ENCODE data around the gene ABCC10.

- no peak for TF ChIP-seq POLR2A (IDR thresholded peaks at IDR 0.05)
- TF ChIP-seq, protein P1, sequence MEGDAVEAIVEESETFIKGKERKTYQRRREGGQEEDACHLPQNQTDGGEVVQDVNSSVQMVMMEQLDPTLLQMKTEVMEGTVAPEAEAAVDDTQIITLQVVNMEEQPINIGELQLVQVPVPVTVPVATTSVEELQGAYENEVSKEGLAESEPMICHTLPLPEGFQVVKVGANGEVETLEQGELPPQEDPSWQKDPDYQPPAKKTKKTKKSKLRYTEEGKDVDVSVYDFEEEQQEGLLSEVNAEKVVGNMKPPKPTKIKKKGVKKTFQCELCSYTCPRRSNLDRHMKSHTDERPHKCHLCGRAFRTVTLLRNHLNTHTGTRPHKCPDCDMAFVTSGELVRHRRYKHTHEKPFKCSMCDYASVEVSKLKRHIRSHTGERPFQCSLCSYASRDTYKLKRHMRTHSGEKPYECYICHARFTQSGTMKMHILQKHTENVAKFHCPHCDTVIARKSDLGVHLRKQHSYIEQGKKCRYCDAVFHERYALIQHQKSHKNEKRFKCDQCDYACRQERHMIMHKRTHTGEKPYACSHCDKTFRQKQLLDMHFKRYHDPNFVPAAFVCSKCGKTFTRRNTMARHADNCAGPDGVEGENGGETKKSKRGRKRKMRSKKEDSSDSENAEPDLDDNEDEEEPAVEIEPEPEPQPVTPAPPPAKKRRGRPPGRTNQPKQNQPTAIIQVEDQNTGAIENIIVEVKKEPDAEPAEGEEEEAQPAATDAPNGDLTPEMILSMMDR (IDR thresholded peaks at IDR 0.05): no peak
Observed at GRCh38 chr6:43491750-43492661, 64.7 kb downstream of the ABCC10 start.

All from Peyer's patch (tissue), 4 donors.